Uterus (tissue), 4 donors: ENCODE measurements around the gene HOXB4. TPM values are rescaled to one million over a fixed set of nuclear protein-coding genes. Genes with fewer than 3 reads are reported as not detected.

Experiments
- DNase-seq, 2 donors: peaks; one replicate each; pipeline ENCODE4 v3.0.0-alpha.2; 2019 to 2020
- H3K27ac ChIP-seq, 2 donors: fragments of 200-600 bp; sonication (generic); 1 replicate in 1 of 2; 2 replicates in 1 of 2; pipeline ENCODE4 v1.5.1; 2016 to 2018
- H3K27me3 ChIP-seq, 2 donors: fragments of 200-600 bp; sonication (generic); one replicate each; pipeline ENCODE4 v1.5.1; 2018 to 2019; ENCODE audit warnings: control low read depth in 1 of 2
- H3K36me3 ChIP-seq, 2 donors: fragments of 200-600 bp; sonication (generic); one replicate each; pipeline ENCODE4 v1.5.1; 2019; ENCODE audit warnings: control low read depth in 1 of 2
- H3K4me1 ChIP-seq, 2 donors: fragments of 200-600 bp; sonication (generic); one replicate each; pipeline ENCODE4 v1.5.1; 2018 to 2019; ENCODE audit warnings: control low read depth in 1 of 2
- H3K4me3 ChIP-seq, 2 donors: fragments of 200-600 bp; sonication (generic); 1 replicate in 1 of 2; 2 replicates in 1 of 2; pipeline ENCODE4 v1.5.1; 2018 to 2019; ENCODE audit warnings: mild to moderate bottlenecking in 1 of 2
- H3K9me3 ChIP-seq, 2 donors: fragments of 200-600 bp; sonication (generic); one replicate each; pipeline ENCODE4 v1.5.1; 2019; ENCODE audit warnings: control low read depth in 1 of 2
- POLR2A ChIP-seq, 2 donors: fragments of 450-650 bp; IDR thresholded peaks; one replicate each; pipeline ENCODE4 v1.6.1; 2016; ENCODE audit warnings: antibody characterized with exemption in 2 of 2, mild to moderate bottlenecking in 1 of 2, moderate library complexity in 1 of 2
- intact Hi-C: fragments of 100-400 bp; cut with DNase I; formaldehyde crosslinking; loops from one replicate; pipeline ENCODE4 v1.15.1; 2023; ENCODE audit warnings: low total_unique reads
- total RNA-seq, 4 donors: library from RNA; depleted of rRNA in 3 of 4; stranded (reverse); fragments of >200 nt in 3 of 4; gene quantifications; one replicate each; pipeline versions ENCODE4 v1.1.0 to v1.2.4, GENCODE V29; 2014 to 2023
- TF ChIP-seq, protein P1 (sequence below), 4 experiments: fragments of 200-600 bp in 2 of 4; fragments of 450-650 bp in 2 of 4; sonication (generic) in 2 of 4; IDR thresholded peaks; one replicate each; pipeline ENCODE4 v1.5.1; 2016 to 2019; ENCODE audit warnings: antibody characterized with exemption in 4 of 4, mild to moderate bottlenecking in 2 of 4, moderate library complexity in 1 of 4
- donor health status: DM: yes; HTN: yes; CAD: no.

The HOXB4 gene
- total RNA-seq, 4 donors from 2014 or later = 0.88 to 6.9 (median 5.5) TPM; not detected in 1

DNA sequence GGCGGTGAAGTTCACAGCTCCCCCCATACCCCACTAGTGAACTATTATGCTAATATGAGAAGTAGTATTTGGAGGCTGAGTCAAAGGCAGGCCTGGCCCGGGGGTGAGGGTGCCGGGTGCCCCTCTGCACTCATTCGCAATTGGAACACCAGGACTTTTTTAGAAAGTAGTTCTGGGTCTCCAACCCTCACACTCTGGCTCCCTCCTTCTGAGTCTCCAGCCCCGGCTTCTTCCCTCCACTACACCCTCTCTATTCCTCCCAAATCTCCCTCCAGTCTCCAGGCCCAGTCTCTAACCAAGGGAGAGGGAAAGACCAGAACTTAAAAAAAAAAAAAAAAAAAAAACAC lies 21.9 kb downstream of the HOXB4 start:
- intact Hi-C loops = no loop called here
- Histone ChIP-seq H3K27me3 (no peaks in the 10 kb centered on the region), H3K4me1 (peaks cover 3 to 8% of the 10 kb centered on the region in 2 donors), H3K9me3 (no peaks in the 10 kb centered on the region), H3K4me3 (no peak overlapping the region), H3K36me3 (no peaks in the 10 kb centered on the region), H3K27ac (peak overlapping the region; percentile 67 to 86)
- DNase-seq = no peak
- no peak for TF ChIP-seq POLR2A (IDR thresholded peaks at IDR 0.05)
- TF ChIP-seq, protein P1, sequence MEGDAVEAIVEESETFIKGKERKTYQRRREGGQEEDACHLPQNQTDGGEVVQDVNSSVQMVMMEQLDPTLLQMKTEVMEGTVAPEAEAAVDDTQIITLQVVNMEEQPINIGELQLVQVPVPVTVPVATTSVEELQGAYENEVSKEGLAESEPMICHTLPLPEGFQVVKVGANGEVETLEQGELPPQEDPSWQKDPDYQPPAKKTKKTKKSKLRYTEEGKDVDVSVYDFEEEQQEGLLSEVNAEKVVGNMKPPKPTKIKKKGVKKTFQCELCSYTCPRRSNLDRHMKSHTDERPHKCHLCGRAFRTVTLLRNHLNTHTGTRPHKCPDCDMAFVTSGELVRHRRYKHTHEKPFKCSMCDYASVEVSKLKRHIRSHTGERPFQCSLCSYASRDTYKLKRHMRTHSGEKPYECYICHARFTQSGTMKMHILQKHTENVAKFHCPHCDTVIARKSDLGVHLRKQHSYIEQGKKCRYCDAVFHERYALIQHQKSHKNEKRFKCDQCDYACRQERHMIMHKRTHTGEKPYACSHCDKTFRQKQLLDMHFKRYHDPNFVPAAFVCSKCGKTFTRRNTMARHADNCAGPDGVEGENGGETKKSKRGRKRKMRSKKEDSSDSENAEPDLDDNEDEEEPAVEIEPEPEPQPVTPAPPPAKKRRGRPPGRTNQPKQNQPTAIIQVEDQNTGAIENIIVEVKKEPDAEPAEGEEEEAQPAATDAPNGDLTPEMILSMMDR (IDR thresholded peaks at IDR 0.05) = no peak

DNA sequence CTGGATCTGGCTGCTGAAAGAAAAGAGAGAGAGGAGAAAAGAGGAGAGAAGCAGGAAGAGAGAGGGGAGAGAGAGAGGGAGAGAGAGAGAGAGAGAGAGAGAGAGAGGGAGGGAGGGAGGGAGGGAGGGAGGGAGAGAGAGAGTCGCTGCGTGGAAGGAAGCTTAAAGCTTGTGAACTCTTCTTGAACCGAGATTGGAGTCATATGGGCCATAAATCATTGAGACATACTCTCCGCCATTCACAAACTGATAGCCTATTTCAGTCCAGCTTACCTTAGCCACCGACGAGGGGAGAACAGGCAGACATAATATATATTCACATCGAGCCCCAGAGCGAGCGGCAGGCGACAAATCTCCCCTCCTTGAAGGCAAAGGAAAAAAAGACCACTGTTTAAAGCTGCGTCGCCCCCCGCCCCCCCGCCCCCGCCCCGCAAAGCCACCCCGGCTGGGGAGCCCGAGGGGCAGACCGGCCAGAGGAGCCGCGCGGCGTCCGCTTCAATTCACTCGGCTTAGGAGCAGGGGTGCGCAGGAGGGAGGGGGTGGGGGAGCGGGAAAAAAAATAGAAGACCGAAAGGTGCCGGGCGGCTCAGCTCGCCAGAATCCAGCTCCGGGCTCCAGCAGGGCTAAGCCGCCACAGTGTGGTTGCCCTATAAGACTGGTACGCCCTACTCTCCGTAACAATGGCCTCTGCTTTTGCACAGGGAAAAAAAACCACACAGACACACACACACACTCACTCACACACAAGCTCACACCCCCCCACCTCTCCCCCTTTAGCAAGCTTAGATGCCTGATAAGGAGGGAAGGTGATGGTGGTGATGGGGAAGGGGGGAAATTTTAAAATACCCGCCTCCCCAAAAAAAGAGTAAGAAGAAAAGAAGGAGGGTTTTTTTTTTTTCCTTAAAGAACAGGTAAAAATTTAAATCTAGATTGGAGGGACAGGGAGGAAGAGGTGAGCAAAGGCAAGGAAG lies 22.6 kb downstream of the HOXB4 start:
- TF ChIP-seq, protein P1 (IDR thresholded peaks at IDR 0.05) = peak; percentile 8 to 65 (median 20)
- TF ChIP-seq POLR2A (IDR thresholded peaks at IDR 0.05) = no peak
- intact Hi-C loops = no loop called here
- no peaks in the 10 kb centered on the region for H3K36me3 ChIP-seq
- no peaks in the 10 kb centered on the region for H3K9me3 ChIP-seq
- peak overlapping the region; percentile 35 to 40 for H3K4me3 ChIP-seq
- DNase-seq = peak in 1 of 2 donors; percentile 45
- H3K27ac ChIP-seq = peak overlapping the region; percentile 67 to 86
- H3K27me3 ChIP-seq = no peaks in the 10 kb centered on the region
- peaks cover 3 to 8% of the 10 kb centered on the region in 2 donors for H3K4me1 ChIP-seq

DNA sequence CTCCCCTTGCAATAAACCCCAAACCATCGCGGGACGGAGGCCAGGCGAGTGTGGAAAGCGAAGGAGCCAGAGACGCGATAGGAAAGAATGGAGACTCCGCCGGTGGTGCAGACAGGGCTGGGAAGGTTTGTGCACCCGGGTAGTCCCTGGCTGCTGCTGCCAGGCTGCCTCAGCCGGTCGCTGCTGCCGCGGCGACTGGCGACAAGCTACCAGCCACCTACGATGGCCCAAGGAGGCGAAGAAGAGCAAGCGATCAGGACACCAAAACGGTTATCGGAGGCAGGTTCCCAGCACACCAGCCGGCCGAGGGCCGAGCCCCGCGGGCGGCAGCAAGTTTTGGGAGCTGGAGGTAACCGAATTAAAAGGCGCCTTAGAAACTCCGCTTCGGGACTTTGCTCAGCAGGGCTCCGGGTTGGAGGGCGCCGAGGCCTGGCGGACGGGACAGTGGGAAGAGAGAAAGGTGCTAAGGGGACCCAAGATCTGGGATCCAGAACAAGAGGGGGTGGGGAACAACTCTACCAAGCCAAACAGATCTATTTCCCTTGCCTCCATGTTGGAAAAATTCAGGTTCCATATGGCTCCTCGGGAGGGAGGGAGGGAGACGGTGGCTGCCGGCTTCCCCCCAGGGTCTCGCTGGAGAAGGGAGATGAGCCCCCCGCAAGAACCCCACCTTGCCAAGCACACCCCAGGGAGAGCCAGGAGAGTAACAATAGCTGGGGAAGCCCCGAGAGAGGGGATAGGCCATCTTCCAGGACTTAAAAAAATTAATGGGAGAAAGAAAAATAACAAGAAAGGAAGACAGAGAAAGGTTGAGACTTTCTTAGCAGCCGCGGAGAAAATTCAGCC lies 23.5 kb downstream of the HOXB4 start:
- no peaks in the 10 kb centered on the region for H3K27me3 ChIP-seq
- DNase-seq = no peak
- peak overlapping the region; percentile 35 to 40 for H3K4me3 ChIP-seq
- H3K4me1 ChIP-seq = peaks cover 3 to 8% of the 10 kb centered on the region in 2 donors
- peak overlapping the region; percentile 67 to 86 for H3K27ac ChIP-seq
- no peaks in the 10 kb centered on the region for H3K36me3 ChIP-seq
- intact Hi-C loops = no loop called here
- H3K9me3 ChIP-seq = no peaks in the 10 kb centered on the region
- TF ChIP-seq, protein P1 (IDR thresholded peaks at IDR 0.05) = no peak
- no peak for TF ChIP-seq POLR2A (IDR thresholded peaks at IDR 0.05)

DNA sequence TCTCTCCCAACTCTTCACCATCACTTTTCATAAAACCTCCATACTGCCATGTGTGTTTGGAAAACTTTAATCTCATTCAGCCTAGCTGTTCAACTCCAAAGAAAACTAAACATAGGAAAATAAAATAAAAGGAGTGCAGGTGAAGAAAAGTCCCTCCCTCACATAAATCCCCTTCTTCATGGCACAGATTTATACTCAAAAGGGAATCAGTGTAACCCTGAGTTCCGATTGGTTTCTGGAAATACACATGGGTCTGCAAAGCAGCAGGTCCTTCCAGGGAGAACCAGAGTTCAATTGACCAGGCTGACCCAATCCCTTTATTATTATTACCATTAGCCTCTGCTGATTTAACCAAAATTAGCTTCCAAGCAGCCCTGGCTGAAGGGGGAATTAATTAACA lies 24.3 kb downstream of the HOXB4 start:
- no peaks in the 10 kb centered on the region for H3K27me3 ChIP-seq
- H3K4me3 ChIP-seq = no peak overlapping the region
- H3K27ac ChIP-seq = peak overlapping the region in 1 of 2 donors; percentile 86
- no peaks in the 10 kb centered on the region for H3K9me3 ChIP-seq
- peaks cover 5 to 8% of the 10 kb centered on the region in 2 donors for H3K4me1 ChIP-seq
- no peaks in the 10 kb centered on the region for H3K36me3 ChIP-seq
- DNase-seq = no peak
- no peak for TF ChIP-seq POLR2A (IDR thresholded peaks at IDR 0.05)
- intact Hi-C loops = no loop called here

DNA sequence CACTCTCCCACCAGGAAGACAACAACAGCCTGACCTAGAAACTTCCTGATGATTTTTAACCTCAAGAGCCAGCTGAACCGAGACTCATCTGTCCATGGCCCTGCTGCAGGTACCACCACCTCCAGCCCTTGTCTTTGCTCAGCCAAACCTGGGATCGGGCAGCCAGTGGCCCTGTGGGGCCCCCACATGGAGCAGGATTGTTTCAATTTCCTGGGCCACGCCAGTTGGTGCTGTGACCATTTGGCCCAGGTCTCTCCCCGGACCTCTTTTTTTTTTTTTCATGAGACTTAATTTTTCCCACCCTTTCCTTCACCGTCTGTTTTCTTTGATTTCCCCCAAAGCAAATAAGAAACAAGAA lies 25.0 kb downstream of the HOXB4 start:
- TF ChIP-seq POLR2A (IDR thresholded peaks at IDR 0.05) = no peak
- TF ChIP-seq, protein P1 (IDR thresholded peaks at IDR 0.05) = no peak
- Histone ChIP-seq H3K4me3 (no peak overlapping the region), H3K27me3 (no peaks in the 10 kb centered on the region), H3K4me1 (peaks cover 8 to 10% of the 10 kb centered on the region in 2 donors), H3K36me3 (no peaks in the 10 kb centered on the region), H3K27ac (no peak overlapping the region), H3K9me3 (no peaks in the 10 kb centered on the region)
- DNase-seq = no peak
- intact Hi-C loops = no loop called here
